ENCODE measurements around the gene FAM234B.

DNA sequence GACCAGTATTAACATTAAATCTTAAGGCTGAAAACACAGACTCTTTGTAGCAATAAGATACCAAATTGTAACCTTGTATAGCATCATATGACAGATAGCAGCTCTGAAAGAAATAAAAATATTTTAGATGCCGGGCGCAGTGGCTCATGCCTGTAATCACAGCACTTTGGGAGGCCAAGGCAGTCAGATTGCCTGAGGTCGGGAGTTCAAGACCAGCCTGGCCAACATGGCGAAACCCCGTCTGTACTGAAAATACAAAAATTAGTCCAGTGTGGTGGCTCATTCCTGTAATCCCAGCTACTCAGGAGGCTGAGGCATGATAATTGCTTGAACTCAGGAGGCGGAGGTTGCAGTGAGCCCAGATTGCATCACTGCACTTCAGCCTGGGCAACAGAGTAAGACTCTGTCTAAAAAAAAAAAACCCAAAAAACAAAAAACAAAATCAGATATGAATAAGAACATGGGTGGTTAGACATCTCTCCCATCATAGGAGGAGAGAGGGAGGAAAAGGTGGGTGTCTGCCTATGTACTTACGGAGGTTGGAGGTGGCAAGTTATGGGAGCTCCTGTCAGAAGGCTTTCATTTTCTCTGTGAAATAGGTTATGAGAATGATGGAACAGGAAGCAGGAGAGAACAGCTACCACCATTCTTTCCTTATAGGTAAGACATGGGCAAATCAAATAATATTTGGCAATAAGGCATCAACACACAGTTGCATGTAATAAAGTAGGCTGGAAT, 36.5 kb upstream of the FAM234B start:
- TF ChIP-seq, protein P1, sequence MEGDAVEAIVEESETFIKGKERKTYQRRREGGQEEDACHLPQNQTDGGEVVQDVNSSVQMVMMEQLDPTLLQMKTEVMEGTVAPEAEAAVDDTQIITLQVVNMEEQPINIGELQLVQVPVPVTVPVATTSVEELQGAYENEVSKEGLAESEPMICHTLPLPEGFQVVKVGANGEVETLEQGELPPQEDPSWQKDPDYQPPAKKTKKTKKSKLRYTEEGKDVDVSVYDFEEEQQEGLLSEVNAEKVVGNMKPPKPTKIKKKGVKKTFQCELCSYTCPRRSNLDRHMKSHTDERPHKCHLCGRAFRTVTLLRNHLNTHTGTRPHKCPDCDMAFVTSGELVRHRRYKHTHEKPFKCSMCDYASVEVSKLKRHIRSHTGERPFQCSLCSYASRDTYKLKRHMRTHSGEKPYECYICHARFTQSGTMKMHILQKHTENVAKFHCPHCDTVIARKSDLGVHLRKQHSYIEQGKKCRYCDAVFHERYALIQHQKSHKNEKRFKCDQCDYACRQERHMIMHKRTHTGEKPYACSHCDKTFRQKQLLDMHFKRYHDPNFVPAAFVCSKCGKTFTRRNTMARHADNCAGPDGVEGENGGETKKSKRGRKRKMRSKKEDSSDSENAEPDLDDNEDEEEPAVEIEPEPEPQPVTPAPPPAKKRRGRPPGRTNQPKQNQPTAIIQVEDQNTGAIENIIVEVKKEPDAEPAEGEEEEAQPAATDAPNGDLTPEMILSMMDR (IDR thresholded peaks at IDR 0.05) = no peak
- no peak for TF ChIP-seq POLR2A (IDR thresholded peaks at IDR 0.05)
